ENCODE measurements around the gene GSDME. TPM values are rescaled to one million over a fixed set of nuclear protein-coding genes. Genes with fewer than 3 reads are reported as not detected.

Gene GSDME
- total and polyA plus RNA-seq, 2 experiments from 2014 or later, result 35.1 to 48.1 TPM

GRCh38 chr7:24654305-24654704 is 103.0 kb downstream of the GSDME start:
- Histone ChIP-seq H3K4me2 (no peak overlapping the region), H3K9me2 (replicated peaks; ENCODE audit: insufficient read depth) (no peaks in the 10 kb centered on the region), H4K20me1 (ENCODE audit: insufficient read depth, poor library complexity, severe bottlenecking) (peaks cover 1% of the 10 kb centered on the region), H3K27me3 (no peaks in the 10 kb centered on the region), H3K27ac (no peak overlapping the region), H3K36me3 (replicated peaks; ENCODE audit: insufficient read depth, low read depth) (no peaks in the 10 kb centered on the region), H2AFZ (no peak overlapping the region), H3K9me3 (ENCODE audit: low read depth) (no peaks in the 10 kb centered on the region), H3K4me3 (no peak overlapping the region), H3K79me2 (peaks cover 3% of the 10 kb centered on the region), H3K4me1 (ENCODE audit: insufficient read depth) (no peaks in the 10 kb centered on the region)
- 86% methylated on average over 1 of the region's 1 CpG for WGBS (ENCODE audit: low lambda C conversion rate, missing lambda C conversion rate)
- DNase-seq (ENCODE audit: low spot score), result no peak
- TF ChIP-seq EZH2phosphoT487 (IDR thresholded peaks at IDR 0.05; ENCODE audit: low read depth, severe bottlenecking, unreplicated experiment) (no peak), EZH2 (IDR thresholded peaks at IDR 0.05; ENCODE audit: borderline replicate concordance) (no peak)
- TF ChIP-seq, protein P1, sequence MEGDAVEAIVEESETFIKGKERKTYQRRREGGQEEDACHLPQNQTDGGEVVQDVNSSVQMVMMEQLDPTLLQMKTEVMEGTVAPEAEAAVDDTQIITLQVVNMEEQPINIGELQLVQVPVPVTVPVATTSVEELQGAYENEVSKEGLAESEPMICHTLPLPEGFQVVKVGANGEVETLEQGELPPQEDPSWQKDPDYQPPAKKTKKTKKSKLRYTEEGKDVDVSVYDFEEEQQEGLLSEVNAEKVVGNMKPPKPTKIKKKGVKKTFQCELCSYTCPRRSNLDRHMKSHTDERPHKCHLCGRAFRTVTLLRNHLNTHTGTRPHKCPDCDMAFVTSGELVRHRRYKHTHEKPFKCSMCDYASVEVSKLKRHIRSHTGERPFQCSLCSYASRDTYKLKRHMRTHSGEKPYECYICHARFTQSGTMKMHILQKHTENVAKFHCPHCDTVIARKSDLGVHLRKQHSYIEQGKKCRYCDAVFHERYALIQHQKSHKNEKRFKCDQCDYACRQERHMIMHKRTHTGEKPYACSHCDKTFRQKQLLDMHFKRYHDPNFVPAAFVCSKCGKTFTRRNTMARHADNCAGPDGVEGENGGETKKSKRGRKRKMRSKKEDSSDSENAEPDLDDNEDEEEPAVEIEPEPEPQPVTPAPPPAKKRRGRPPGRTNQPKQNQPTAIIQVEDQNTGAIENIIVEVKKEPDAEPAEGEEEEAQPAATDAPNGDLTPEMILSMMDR (IDR thresholded peaks at IDR 0.05; ENCODE audit: poor library complexity), result no peak

- H3K27ac ChIP-seq, result no peak overlapping the region
- TF ChIP-seq EZH2 (IDR thresholded peaks at IDR 0.05; ENCODE audit: borderline replicate concordance), result no peak
- TF ChIP-seq, protein P1 (IDR thresholded peaks at IDR 0.05; ENCODE audit: poor library complexity), result no peak
- TF ChIP-seq EZH2phosphoT487 (IDR thresholded peaks at IDR 0.05; ENCODE audit: low read depth, severe bottlenecking, unreplicated experiment), result no peak
- 89% methylated on average over 4 of the region's 4 CpGs for WGBS (ENCODE audit: low lambda C conversion rate, missing lambda C conversion rate)
- no peak overlapping the region for H3K4me2 ChIP-seq
- H3K27me3 ChIP-seq, result no peaks in the 10 kb centered on the region
- no peaks in the 10 kb centered on the region for H3K36me3 ChIP-seq (replicated peaks; ENCODE audit: insufficient read depth, low read depth)
- peaks cover 6% of the 10 kb centered on the region for H4K20me1 ChIP-seq (ENCODE audit: insufficient read depth, poor library complexity, severe bottlenecking)
- no peaks in the 10 kb centered on the region for H3K4me1 ChIP-seq (ENCODE audit: insufficient read depth)
- no peak for DNase-seq (ENCODE audit: low spot score)
- H3K4me3 ChIP-seq, result no peak overlapping the region
- peaks cover 9% of the 10 kb centered on the region for H3K79me2 ChIP-seq
- no peak overlapping the region for H2AFZ ChIP-seq
- H3K9me3 ChIP-seq (ENCODE audit: low read depth), result no peaks in the 10 kb centered on the region
- H3K9me2 ChIP-seq (replicated peaks; ENCODE audit: insufficient read depth), result no peaks in the 10 kb centered on the region
Measured at GRCh38 chr7:24653316-24654085, 103.8 kb downstream of the GSDME start.

GRCh38 chr7:24652251-24652939 is 104.9 kb downstream of the GSDME start:
- Histone ChIP-seq H3K4me1 (ENCODE audit: insufficient read depth) (no peaks in the 10 kb centered on the region), H3K4me2 (no peak overlapping the region), H3K79me2 (peaks cover 13% of the 10 kb centered on the region), H3K36me3 (replicated peaks; ENCODE audit: insufficient read depth, low read depth) (no peaks in the 10 kb centered on the region), H2AFZ (no peak overlapping the region), H3K9me2 (replicated peaks; ENCODE audit: insufficient read depth) (no peaks in the 10 kb centered on the region), H3K9me3 (ENCODE audit: low read depth) (no peaks in the 10 kb centered on the region), H3K4me3 (no peak overlapping the region), H3K27ac (no peak overlapping the region), H3K27me3 (no peaks in the 10 kb centered on the region), H4K20me1 (ENCODE audit: insufficient read depth, poor library complexity, severe bottlenecking) (peaks cover 6% of the 10 kb centered on the region)
- DNase-seq (ENCODE audit: low spot score), result no peak
- no peak for TF ChIP-seq EZH2phosphoT487 (IDR thresholded peaks at IDR 0.05; ENCODE audit: low read depth, severe bottlenecking, unreplicated experiment)
- TF ChIP-seq EZH2 (IDR thresholded peaks at IDR 0.05; ENCODE audit: borderline replicate concordance), result no peak
- TF ChIP-seq, protein P1 (IDR thresholded peaks at IDR 0.05; ENCODE audit: poor library complexity), result no peak
- WGBS (ENCODE audit: low lambda C conversion rate, missing lambda C conversion rate), result 87% methylated on average over 5 of the region's 5 CpGs

Other genes with a start within 250 kb of the GSDME start
- gene PALS2, start 184.0 kb downstream of the GSDME start, total RNA-seq, result 74.9 and 84.5 TPM in 2 replicates
- gene PALS2, start 184.0 kb downstream of the GSDME start, polyA plus RNA-seq, result 37.6 and 43.9 TPM in 2 replicates
- gene OSBPL3, start 222.7 kb upstream of the GSDME start, total RNA-seq, result 18.0 and 19.1 TPM in 2 replicates
- 11.4 and 13.7 TPM in 2 replicates for gene OSBPL3, start 222.7 kb upstream of the GSDME start, polyA plus RNA-seq